Activated CD8-positive, alpha-beta memory T cell treated with anti-CD3 and anti-CD28 coated beads for 36 hours (primary cell): ENCODE data around the gene WLS. TPM values are rescaled to one million over a fixed set of nuclear protein-coding genes. Genes with fewer than 3 reads are reported as not detected.

ENCODE experiments used
- CTCF ChIA-PET: fragments of 350-600 bp; sonication (Branson Sonifier 250); formaldehyde crosslinking; loops from one replicate; lab custom pipeline; 2021; ENCODE audit warnings: antibody characterized with exemption; lab: Charles Lee
- POLR2A ChIA-PET: fragments of 350-600 bp; sonication (Branson Sonifier 250); formaldehyde crosslinking; loops from one replicate; lab custom pipeline; 2021; ENCODE audit warnings: antibody characterized with exemption; lab: Charles Lee
- total RNA-seq, 2 experiments: library from RNA; stranded (reverse); gene quantifications; one replicate each; pipeline ENCODE4 v1.2.3, GENCODE V29; 2021

Gene WLS
- total RNA-seq, 2 experiments from 2014 or later = not detected

- ChIA-PET CTCF (no interaction called here), POLR2A (no interaction called here)
These were observed 84.7 kb downstream of the WLS start for GRCh38 chr1:68147534-68148171.

GRCh38 chr1:68145418-68146126 is 86.8 kb downstream of the WLS start:
- CTCF ChIA-PET = no interaction called here

GRCh38 chr1:68144856-68145255 is 87.5 kb downstream of the WLS start:
- POLR2A ChIA-PET = no interaction called here
- CTCF ChIA-PET = no interaction called here

More at GRCh38 chr1:68145418-68146126, 86.8 kb downstream of the WLS start:
- POLR2A ChIA-PET = no interaction called here

- ChIA-PET POLR2A (no interaction called here), CTCF (no interaction called here)
These were observed 88.7 kb downstream of the WLS start for GRCh38 chr1:68143633-68144032.

GRCh38 chr1:68142461-68142860 is 89.9 kb downstream of the WLS start:
- POLR2A ChIA-PET = no interaction called here
- CTCF ChIA-PET = no interaction called here

- CTCF ChIA-PET = no interaction called here
- POLR2A ChIA-PET = no interaction called here
These were observed 90.3 kb downstream of the WLS start for GRCh38 chr1:68142036-68142435.

- CTCF ChIA-PET = no interaction called here
- POLR2A ChIA-PET = no interaction called here
These were observed 91.0 kb downstream of the WLS start for GRCh38 chr1:68141071-68142021.

GRCh38 chr1:68140536-68140935 is 91.8 kb downstream of the WLS start:
- POLR2A ChIA-PET = no interaction called here
- CTCF ChIA-PET = no interaction called here

- CTCF ChIA-PET = no interaction called here
- POLR2A ChIA-PET = no interaction called here
These were observed 96.1 kb downstream of the WLS start for GRCh38 chr1:68136187-68136586.

GRCh38 chr1:68132426-68133130 is 99.7 kb downstream of the WLS start:
- CTCF ChIA-PET = no interaction called here
- POLR2A ChIA-PET = no interaction called here

- ChIA-PET CTCF (no interaction called here), POLR2A (no interaction called here)
These were observed 101.1 kb downstream of the WLS start for GRCh38 chr1:68131261-68131660.

GRCh38 chr1:68129536-68130250 is 102.6 kb downstream of the WLS start:
- POLR2A ChIA-PET = no interaction called here
- CTCF ChIA-PET = interaction anchor here (2.3 kb wide), 1 partner anchor 9 kb away, joined by 10 read pairs; no protein-coding TSS in a partner anchor

GRCh38 chr1:68128820-68129219 is 103.5 kb downstream of the WLS start:
- ChIA-PET POLR2A (no interaction called here), CTCF (interaction anchor here (2.3 kb wide), 1 partner anchor 8 kb away, joined by 10 read pairs; no protein-coding TSS in a partner anchor)

GRCh38 chr1:68128157-68128556 is 104.2 kb downstream of the WLS start:
- POLR2A ChIA-PET = no interaction called here

GRCh38 chr1:68121536-68121935 is 110.8 kb downstream of the WLS start:
- ChIA-PET POLR2A (no interaction called here), CTCF (interaction anchor here (1.9 to 2.2 kb wide), 2 partner anchors 8 to 321 kb away, joined by 5 to 10 read pairs; no protein-coding TSS in a partner anchor)

More at GRCh38 chr1:68128157-68128556, 104.2 kb downstream of the WLS start:
- CTCF ChIA-PET = interaction anchor here (2.3 kb wide), 1 partner anchor 7 kb away, joined by 10 read pairs; no protein-coding TSS in a partner anchor

GRCh38 chr1:68120136-68120791 is 112.1 kb downstream of the WLS start:
- ChIA-PET CTCF (interaction anchor here (0.5 to 2.2 kb wide), 3 partner anchors 9 to 323 kb away, joined by 3 to 10 read pairs (median 5); no protein-coding TSS in a partner anchor), POLR2A (no interaction called here)

- POLR2A ChIA-PET = no interaction called here
- CTCF ChIA-PET = interaction anchor here (2.2 kb wide), 1 partner anchor 10 kb away, joined by 10 read pairs; no protein-coding TSS in a partner anchor
These were observed 112.9 kb downstream of the WLS start for GRCh38 chr1:68119445-68119844.

GRCh38 chr1:68117416-68117815 is 114.9 kb downstream of the WLS start:
- ChIA-PET POLR2A (no interaction called here), CTCF (interaction anchor here (0.7 to 1.4 kb wide), 4 partner anchors 9 to 1620 kb away, joined by 3 to 5 read pairs (median 3); no protein-coding TSS in a partner anchor)
